Heart right ventricle (tissue), 16 donors: Measurements from ENCODE around the gene PPY. TPM values are rescaled to one million over a fixed set of nuclear protein-coding genes. Genes with fewer than 3 reads are reported as not detected.

Experiments used
- ATAC-seq, 8 donors: fragments of 200-7000 bp; cut with Tn5 transposase; one replicate each; pipeline ENCODE4 v1.9.1; 2020; ENCODE audit warnings: mild to moderate bottlenecking in 8 of 8, moderate library complexity in 8 of 8, moderate number of reproducible peaks in 1 of 8
- DNase-seq, 2 donors: peaks; one replicate each; pipeline ENCODE4 v3.0.0-alpha.2; 2020
- H3K27ac ChIP-seq, 10 donors: fragments of 200-600 bp; sonication (generic) in 2 of 10; one replicate each; pipeline versions ENCODE4 v1.5.0 to v1.8.0; 2020 to 2022; ENCODE audit warnings: mild to moderate bottlenecking in 3 of 10
- H3K27me3 ChIP-seq, 7 donors: fragments of 200-600 bp; one replicate each; pipeline ENCODE4 v1.8.0; 2021 to 2022; ENCODE audit warnings: mild to moderate bottlenecking in 2 of 7
- H3K36me3 ChIP-seq, 9 donors: fragments of 200-600 bp; sonication (generic) in 1 of 9; one replicate each; pipeline versions ENCODE4 v1.5.0 to v1.8.0; 2020 to 2022; ENCODE audit warnings: mild to moderate bottlenecking in 2 of 9
- H3K4me1 ChIP-seq, 9 donors: fragments of 200-600 bp; sonication (generic) in 1 of 9; one replicate each; pipeline versions ENCODE4 v1.5.0 to v1.8.0; 2020 to 2022; ENCODE audit warnings: mild to moderate bottlenecking in 4 of 9
- H3K4me3 ChIP-seq, 10 donors: fragments of 200-600 bp; sonication (generic) in 2 of 10; one replicate each; pipeline versions ENCODE4 v1.5.0 to v1.8.0; 2020 to 2022; ENCODE audit warnings: mild to moderate bottlenecking in 7 of 10, moderate library complexity in 2 of 10
- H3K9me3 ChIP-seq, 11 donors: fragments of 200-600 bp in 10 of 11; sonication (generic) in 2 of 11; one replicate each; pipeline versions ENCODE4 v1.5.0 to v1.8.0; 2013 to 2022; ENCODE audit warnings: mild to moderate bottlenecking in 2 of 11, control low read depth in 1 of 11, moderate library complexity in 1 of 11
- CTCF ChIP-seq, 9 donors: fragments of 200-600 bp; sonication (generic) in 2 of 9; IDR thresholded peaks; one replicate each; pipeline versions ENCODE4 v1.5.0 to v1.8.0; 2021 to 2022; ENCODE audit warnings: antibody characterized with exemption in 9 of 9, mild to moderate bottlenecking in 5 of 9, moderate library complexity in 1 of 9
- WGBS, 2 donors: extraction: QIAGEN DNeasy Blood & Tissue Kit; methylation state at CpG; one replicate each; pipeline ENCODE4 v1.1.7; 2013; ENCODE audit warnings: inconsistent platforms in 1 of 2; 5-methylcytosine and 5-hydroxymethylcytosine counted together
- intact Hi-C, 10 donors: fragments of 100-400 bp; cut with DNase I; formaldehyde crosslinking; loops; one replicate each; pipeline versions ENCODE4 v1.11.1 to v1.14.2; 2022
- polyA plus RNA-seq, 2 donors: library from polyadenylated mRNA; stranded (reverse); fragments of 200-250 nt; gene quantifications; one replicate each; pipeline ENCODE4 v1.2.3, GENCODE V29; 2013
- total RNA-seq, 10 donors: library from RNA; stranded (reverse); fragmentation: NEBNext Ultra II Directional in 3 of 10; extraction: Animal tissue kit (Norgen Biotek cat#: 25700) in 3 of 10; gene quantifications; one replicate each; pipeline versions ENCODE4 v1.2.1 to v1.2.4, GENCODE V29; 2021 to 2023
- donor health status: Arrhythmogenic right ventricular cardiomyopathy.
- donor health status: ischemic (EF 13 %, LVEDD 7.1; RV severe dilation, severe dysfunction).
- donor health status: healthy with polysubstance abuse.
- donor health status: DM: no; HTN: yes; CAD: no.
- donor health status: DM: no; HTN: no; CAD: no.
- donor health status: ischemic (EF 25% LVEDD 6.9; RV normal size, moderate dysfunction).
- donor health status: ischemic (EF 25% LVEDD 5.7; RV mildly dilated, moderate dysfunction).
- donor health status: healthy.
- donor health status: DM: yes; HTN: yes; CAD: no.
- donor health status: Ischemic cardiomyopathy.
- donor health status: ischemic (EF 35%, LVEDD 5.7; RV mildly dilated, moderate dysfunction).
- donor health status: nonischemic (EF 11% LVEDD 7.7; RV severe dilation, severe dysfunction).
- donor health status: DM: yes; HTN: yes; CAD: no.
- donor health status: PGD.
- donor health status: ischemic (EF 29% LVEDD 5.4; RV normal size, mild dysfunction).
- donor health status: nonischemic (EF 23%, LVEDD 6.1; RV moderate dilation, normal function).

PPY gene
- total and polyA plus RNA-seq, 12 donors = not detected

- no peaks in the 10 kb centered on the region for H3K36me3 ChIP-seq
- no peak for TF ChIP-seq CTCF (IDR thresholded peaks at IDR 0.05)
- H3K9me3 ChIP-seq = no peaks in the 10 kb centered on the region
- ATAC-seq = no peak
- DNase-seq = no peak
- peaks cover 0 to 28% (median 23%) of the 10 kb centered on the region in 7 donors for H3K27me3 ChIP-seq
- 81% methylated on average over 6 of the region's 6 CpGs for WGBS, 2 donors
- intact Hi-C loops = no loop called here
- H3K4me1 ChIP-seq = peaks cover 0 to 9% (median 6%) of the 10 kb centered on the region in 9 donors
- H3K27ac ChIP-seq = no peak overlapping the region
- no peak overlapping the region for H3K4me3 ChIP-seq
These were observed 6.4 kb downstream of the PPY start for GRCh38 chr17:43935926-43936261.

GRCh38 chr17:43935204-43935925 lies 6.9 kb downstream of the PPY start:
- DNase-seq (no peak), ATAC-seq (no peak)
- no peaks in the 10 kb centered on the region for H3K36me3 ChIP-seq
- no peak for TF ChIP-seq CTCF (IDR thresholded peaks at IDR 0.05)
- H3K4me1 ChIP-seq = peaks cover 0 to 9% (median 6%) of the 10 kb centered on the region in 9 donors
- no peak overlapping the region for H3K4me3 ChIP-seq
- no peak overlapping the region for H3K27ac ChIP-seq
- WGBS, 2 donors = 78 to 88% methylated on average over 5 of the region's 5 CpGs
- intact Hi-C loops = no loop called here
- no peaks in the 10 kb centered on the region for H3K9me3 ChIP-seq
- H3K27me3 ChIP-seq = peaks cover 0 to 28% (median 23%) of the 10 kb centered on the region in 7 donors

GRCh38 chr17:43932923-43933322 lies 9.4 kb downstream of the PPY start:
- ATAC-seq (no peak), DNase-seq (no peak)
- Histone ChIP-seq H3K4me1 (peaks cover 0 to 9% (median 2%) of the 10 kb centered on the region in 9 donors), H3K27me3 (peaks cover 0 to 22% (median 11%) of the 10 kb centered on the region in 7 donors), H3K4me3 (no peak overlapping the region), H3K9me3 (no peaks in the 10 kb centered on the region), H3K27ac (no peak overlapping the region), H3K36me3 (no peaks in the 10 kb centered on the region)
- no peak for TF ChIP-seq CTCF (IDR thresholded peaks at IDR 0.05)
- 88 to 96% methylated on average over 4 of the region's 4 CpGs for WGBS, 2 donors
- intact Hi-C loops = no loop called here

- Histone ChIP-seq H3K9me3 (no peaks in the 10 kb centered on the region), H3K27ac (no peak overlapping the region), H3K4me1 (peaks cover 0 to 10% (median 1%) of the 10 kb centered on the region in 9 donors), H3K36me3 (no peaks in the 10 kb centered on the region), H3K27me3 (peaks cover 0 to 21% (median 5%) of the 10 kb centered on the region in 7 donors), H3K4me3 (no peak overlapping the region)
- intact Hi-C loops = no loop called here
- 86 to 96% methylated on average over 10 of the region's 10 CpGs for WGBS, 2 donors
- DNase-seq (no peak), ATAC-seq (no peak)
- no peak for TF ChIP-seq CTCF (IDR thresholded peaks at IDR 0.05)
These were observed 9.9 kb downstream of the PPY start for GRCh38 chr17:43932357-43932756.
